ENCODE results near the gene PEX26. TPM values are rescaled to one million over a fixed set of nuclear protein-coding genes. Genes with fewer than 3 reads are reported as not detected.
A peak's percentile ranks its signal among the peaks of the same experiment; 100 is the strongest.

The PEX26 gene
- total RNA-seq = 10 to 100 TPM; 57.8 to 59.7 TPM

- H3K4me3 Mint-ChIP-seq = peak within 1 kb of the TSS; percentile 99
- POLR2A ChIA-PET = interaction anchor here (0.8 to 2.7 kb wide), 14 partner anchors 10 to 344 kb away, joined by 3 to 9 read pairs (median 4); partner anchors contain the start of genes MICAL3, TUBA8 and USP18
Measured at GRCh38 chr22:18077639-18078328, at the start of gene PEX26. PEX26 (plus strand) TSS chr22:18077990; CDS start chr22:18078377, 387 bp downstream.

DNA sequence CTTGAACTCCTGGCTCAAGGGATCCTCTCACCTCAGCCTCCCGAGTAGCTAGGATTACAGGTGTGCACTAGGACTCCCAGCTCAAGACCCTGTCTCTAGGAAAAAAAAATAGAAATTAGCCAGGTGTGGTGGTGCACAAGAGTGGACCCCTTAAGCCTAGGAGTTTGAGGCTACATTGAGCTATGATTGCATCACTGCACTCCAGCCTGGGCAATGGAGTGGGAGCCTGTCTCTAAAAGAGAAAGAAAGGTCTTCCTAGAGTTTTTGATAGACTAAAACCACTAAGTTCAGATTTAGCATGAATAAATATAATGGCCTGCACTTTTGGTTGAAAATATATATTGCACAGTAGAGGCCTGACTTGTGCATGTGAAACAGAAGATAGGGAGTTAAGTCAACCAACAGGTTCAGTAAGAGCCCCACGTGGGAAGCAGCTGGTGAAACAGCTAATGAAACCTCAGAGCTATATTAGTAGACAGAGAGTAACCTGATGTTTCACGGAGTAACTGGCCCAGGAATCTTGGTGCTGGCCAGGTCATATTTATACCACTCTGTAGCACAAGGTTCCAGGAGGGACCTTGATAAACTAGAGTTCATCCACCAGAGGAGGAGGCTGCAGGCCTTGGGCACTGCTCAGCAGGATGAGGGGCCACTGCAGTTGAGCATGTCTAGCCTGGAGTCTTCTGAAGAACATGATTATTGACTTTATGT, 48.8 kb upstream of the PEX26 start:
- TF ChIP-seq, protein P1, sequence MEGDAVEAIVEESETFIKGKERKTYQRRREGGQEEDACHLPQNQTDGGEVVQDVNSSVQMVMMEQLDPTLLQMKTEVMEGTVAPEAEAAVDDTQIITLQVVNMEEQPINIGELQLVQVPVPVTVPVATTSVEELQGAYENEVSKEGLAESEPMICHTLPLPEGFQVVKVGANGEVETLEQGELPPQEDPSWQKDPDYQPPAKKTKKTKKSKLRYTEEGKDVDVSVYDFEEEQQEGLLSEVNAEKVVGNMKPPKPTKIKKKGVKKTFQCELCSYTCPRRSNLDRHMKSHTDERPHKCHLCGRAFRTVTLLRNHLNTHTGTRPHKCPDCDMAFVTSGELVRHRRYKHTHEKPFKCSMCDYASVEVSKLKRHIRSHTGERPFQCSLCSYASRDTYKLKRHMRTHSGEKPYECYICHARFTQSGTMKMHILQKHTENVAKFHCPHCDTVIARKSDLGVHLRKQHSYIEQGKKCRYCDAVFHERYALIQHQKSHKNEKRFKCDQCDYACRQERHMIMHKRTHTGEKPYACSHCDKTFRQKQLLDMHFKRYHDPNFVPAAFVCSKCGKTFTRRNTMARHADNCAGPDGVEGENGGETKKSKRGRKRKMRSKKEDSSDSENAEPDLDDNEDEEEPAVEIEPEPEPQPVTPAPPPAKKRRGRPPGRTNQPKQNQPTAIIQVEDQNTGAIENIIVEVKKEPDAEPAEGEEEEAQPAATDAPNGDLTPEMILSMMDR (IDR thresholded peaks at IDR 0.05) = no peak
- no peak overlapping the region for H3K27ac Mint-ChIP-seq
- no peaks in the 10 kb centered on the region for H3K36me3 Mint-ChIP-seq (ENCODE audit: low read depth)
- H3K9me3 Mint-ChIP-seq = no peaks in the 10 kb centered on the region
- peaks cover 22% of the 10 kb centered on the region for H3K27me3 Mint-ChIP-seq
- H3K4me1 Mint-ChIP-seq (ENCODE audit: low read depth) = peaks cover 3% of the 10 kb centered on the region
- ChIA-PET POLR2A (interaction anchor here (0.5 to 0.7 kb wide), 2 partner anchors 34 to 54 kb away, joined by 3 read pairs; no protein-coding TSS in a partner anchor), CTCF (interaction anchor here (1.2 to 1.9 kb wide), 2 partner anchors 198 to 287 kb away, joined by 3 to 6 read pairs; no protein-coding TSS in a partner anchor)
- no peak overlapping the region for H3K4me3 Mint-ChIP-seq
- DNase-seq (no peak), ATAC-seq (no peak)
- intact Hi-C loops (cut with micrococcal nuclease) = loop anchor here (10.0 kb wide), 1 partner anchor 194 kb away; no protein-coding TSS in a partner anchor

More at GRCh38 chr22:18077639-18078328, at the start of gene PEX26:
- H3K36me3 Mint-ChIP-seq (ENCODE audit: low read depth) = peaks cover 42% of the 10 kb centered on the region
- H3K9me3 Mint-ChIP-seq = no peaks in the 10 kb centered on the region
- TF ChIP-seq, protein P1 (IDR thresholded peaks at IDR 0.05) = no peak
- peaks cover 51% of the 10 kb centered on the region for H3K4me1 Mint-ChIP-seq (ENCODE audit: low read depth)
- CTCF ChIA-PET = interaction anchor here (1.0 to 9.3 kb wide), 6 partner anchors 9 to 343 kb away, joined by 3 to 189 read pairs (median 4); no protein-coding TSS in a partner anchor
- peak within 1 kb of the TSS; percentile 99 for H3K27ac Mint-ChIP-seq
- DNase-seq = peak; percentile 97
- H3K27me3 Mint-ChIP-seq = no peaks in the 10 kb centered on the region
- ATAC-seq = peak; percentile 98
- intact Hi-C loops (cut with micrococcal nuclease) = loop anchor here (5.0 kb wide), 1 partner anchor 245 kb away; no protein-coding TSS in a partner anchor

DNA sequence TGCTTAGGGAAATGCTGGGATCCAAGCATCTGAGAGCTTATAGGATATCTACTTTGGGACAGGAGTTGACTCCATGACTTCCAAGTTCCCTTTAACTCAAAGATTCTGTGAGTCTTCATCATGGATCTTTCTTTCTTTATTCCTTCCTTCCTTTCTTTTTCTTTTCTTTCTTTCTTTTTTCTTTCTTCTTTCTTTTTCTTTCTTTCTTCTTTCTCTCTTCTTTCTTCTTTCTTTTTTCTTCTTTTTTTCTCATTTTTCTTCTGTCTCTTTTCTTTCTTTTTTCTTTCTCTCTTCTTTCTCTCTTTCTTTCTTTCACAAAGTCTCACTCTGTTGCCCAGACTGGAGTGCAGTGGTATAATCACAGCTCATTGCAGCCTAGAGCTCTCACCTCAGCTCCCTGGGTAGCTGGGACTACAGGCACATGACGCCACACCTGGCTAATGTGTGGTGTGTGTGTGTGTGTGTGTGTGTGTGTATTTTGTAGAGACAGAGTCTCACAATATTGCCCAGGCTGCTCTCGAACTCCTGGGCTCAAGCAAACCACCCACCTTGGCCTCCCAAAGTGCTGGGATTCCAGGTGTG, 48.0 kb upstream of the PEX26 start:
- Mint-ChIP-seq H3K27ac (no peak overlapping the region), H3K27me3 (peaks cover 19% of the 10 kb centered on the region), H3K36me3 (ENCODE audit: low read depth) (no peaks in the 10 kb centered on the region), H3K4me1 (ENCODE audit: low read depth) (no peaks in the 10 kb centered on the region), H3K4me3 (no peak overlapping the region), H3K9me3 (no peaks in the 10 kb centered on the region)
- TF ChIP-seq, protein P1 (IDR thresholded peaks at IDR 0.05) = peak; percentile 30
- ChIA-PET POLR2A (interaction anchor here (0.7 kb wide), 1 partner anchor 39 kb away, joined by 3 read pairs; no protein-coding TSS in a partner anchor), CTCF (interaction anchor here (1.9 kb wide), 1 partner anchor 199 kb away, joined by 6 read pairs; no protein-coding TSS in a partner anchor)
- intact Hi-C loops (cut with micrococcal nuclease) = loop anchor here (10.0 kb wide), 1 partner anchor 195 kb away; no protein-coding TSS in a partner anchor
- DNase-seq = no peak
- no peak for ATAC-seq

- intact Hi-C loops (cut with micrococcal nuclease) = no loop called here
- ChIA-PET POLR2A (interaction anchor here (0.6 kb wide), 1 partner anchor 87 kb away, joined by 4 read pairs; no protein-coding TSS in a partner anchor), CTCF (interaction anchor here (1.5 to 1.6 kb wide), 2 partner anchors 44 to 202 kb away, joined by 3 to 6 read pairs; no protein-coding TSS in a partner anchor)
- Mint-ChIP-seq H3K4me3 (no peak overlapping the region), H3K27me3 (peaks cover 2% of the 10 kb centered on the region), H3K9me3 (no peaks in the 10 kb centered on the region), H3K36me3 (ENCODE audit: low read depth) (no peaks in the 10 kb centered on the region), H3K4me1 (ENCODE audit: low read depth) (no peaks in the 10 kb centered on the region), H3K27ac (no peak overlapping the region)
- TF ChIP-seq, protein P1 (IDR thresholded peaks at IDR 0.05) = no peak
- DNase-seq (no peak), ATAC-seq (no peak)
Measured at GRCh38 chr22:18031695-18032454, 45.9 kb upstream of the PEX26 start.

All from activated CD8-positive, alpha-beta T cell treated with anti-CD3 and anti-CD28 coated beads for 36 hours (primary cell).